GM12873 (cell line): Measurements from ENCODE around the gene MGA.

ENCODE experiments used
- TF ChIP-seq, protein P1 (sequence below): IDR thresholded peaks from 2 replicates; pipeline ENCODE4 v1.5.1; 2012; ENCODE audit warnings: low read depth, mild to moderate bottlenecking, moderate library complexity, low read length, control low read depth; ENCODE audit not compliant: insufficient read depth; ENCODE audit errors: missing control alignments

Gene MGA

GRCh38 chr15:41656188-41656587 lies 4.0 kb upstream of the MGA start:
- TF ChIP-seq, protein P1, sequence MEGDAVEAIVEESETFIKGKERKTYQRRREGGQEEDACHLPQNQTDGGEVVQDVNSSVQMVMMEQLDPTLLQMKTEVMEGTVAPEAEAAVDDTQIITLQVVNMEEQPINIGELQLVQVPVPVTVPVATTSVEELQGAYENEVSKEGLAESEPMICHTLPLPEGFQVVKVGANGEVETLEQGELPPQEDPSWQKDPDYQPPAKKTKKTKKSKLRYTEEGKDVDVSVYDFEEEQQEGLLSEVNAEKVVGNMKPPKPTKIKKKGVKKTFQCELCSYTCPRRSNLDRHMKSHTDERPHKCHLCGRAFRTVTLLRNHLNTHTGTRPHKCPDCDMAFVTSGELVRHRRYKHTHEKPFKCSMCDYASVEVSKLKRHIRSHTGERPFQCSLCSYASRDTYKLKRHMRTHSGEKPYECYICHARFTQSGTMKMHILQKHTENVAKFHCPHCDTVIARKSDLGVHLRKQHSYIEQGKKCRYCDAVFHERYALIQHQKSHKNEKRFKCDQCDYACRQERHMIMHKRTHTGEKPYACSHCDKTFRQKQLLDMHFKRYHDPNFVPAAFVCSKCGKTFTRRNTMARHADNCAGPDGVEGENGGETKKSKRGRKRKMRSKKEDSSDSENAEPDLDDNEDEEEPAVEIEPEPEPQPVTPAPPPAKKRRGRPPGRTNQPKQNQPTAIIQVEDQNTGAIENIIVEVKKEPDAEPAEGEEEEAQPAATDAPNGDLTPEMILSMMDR = no peak

GRCh38 chr15:41658689-41659088 lies 1.5 kb upstream of the MGA start:
- TF ChIP-seq, protein P1 = no peak

DNA sequence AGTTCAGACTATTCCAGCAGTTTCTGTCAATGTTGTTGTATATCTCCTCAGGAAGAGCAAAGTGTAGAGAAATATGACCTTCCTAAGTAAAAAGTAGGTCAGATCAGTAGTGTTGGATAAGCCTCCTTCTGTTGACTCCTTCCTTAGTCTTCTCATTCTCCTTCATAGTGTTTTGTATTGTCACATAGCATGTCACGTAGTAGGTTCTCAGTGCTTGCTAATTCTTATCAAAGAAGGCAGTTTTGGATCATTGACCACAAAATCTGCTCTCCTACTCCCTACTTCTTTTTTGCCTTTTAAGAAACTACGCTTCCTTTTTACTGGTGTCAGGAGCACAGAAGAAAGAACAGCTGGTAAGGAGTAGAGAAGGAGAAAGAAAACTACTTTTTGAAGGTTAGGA lies 1.0 kb upstream of the MGA start:
- TF ChIP-seq, protein P1 = no peak

DNA sequence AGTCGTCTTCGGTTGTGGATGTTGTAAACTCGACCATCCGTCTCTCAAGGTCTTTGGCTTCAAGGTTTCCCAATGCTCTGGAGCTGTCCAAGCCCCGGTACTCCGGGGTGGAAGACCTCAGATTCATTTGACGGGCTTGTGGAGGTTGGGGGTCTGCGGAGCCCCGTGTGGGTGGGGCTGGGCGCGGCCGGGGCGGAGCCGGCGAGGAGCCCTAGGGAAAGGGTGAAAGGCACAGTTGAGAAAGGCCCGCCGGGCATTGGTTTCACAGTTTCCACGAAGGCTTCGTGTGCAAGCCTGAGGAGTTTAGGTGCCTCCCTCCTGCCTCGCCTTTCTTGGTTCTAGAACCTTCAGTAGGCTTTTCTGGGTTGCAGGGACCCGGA lies 360 bp upstream of the MGA start:
- TF ChIP-seq, protein P1 = no peak

- TF ChIP-seq, protein P1 = peak; percentile 5
These were observed 893 bp downstream of the MGA start for GRCh38 chr15:41661078-41661517.

DNA sequence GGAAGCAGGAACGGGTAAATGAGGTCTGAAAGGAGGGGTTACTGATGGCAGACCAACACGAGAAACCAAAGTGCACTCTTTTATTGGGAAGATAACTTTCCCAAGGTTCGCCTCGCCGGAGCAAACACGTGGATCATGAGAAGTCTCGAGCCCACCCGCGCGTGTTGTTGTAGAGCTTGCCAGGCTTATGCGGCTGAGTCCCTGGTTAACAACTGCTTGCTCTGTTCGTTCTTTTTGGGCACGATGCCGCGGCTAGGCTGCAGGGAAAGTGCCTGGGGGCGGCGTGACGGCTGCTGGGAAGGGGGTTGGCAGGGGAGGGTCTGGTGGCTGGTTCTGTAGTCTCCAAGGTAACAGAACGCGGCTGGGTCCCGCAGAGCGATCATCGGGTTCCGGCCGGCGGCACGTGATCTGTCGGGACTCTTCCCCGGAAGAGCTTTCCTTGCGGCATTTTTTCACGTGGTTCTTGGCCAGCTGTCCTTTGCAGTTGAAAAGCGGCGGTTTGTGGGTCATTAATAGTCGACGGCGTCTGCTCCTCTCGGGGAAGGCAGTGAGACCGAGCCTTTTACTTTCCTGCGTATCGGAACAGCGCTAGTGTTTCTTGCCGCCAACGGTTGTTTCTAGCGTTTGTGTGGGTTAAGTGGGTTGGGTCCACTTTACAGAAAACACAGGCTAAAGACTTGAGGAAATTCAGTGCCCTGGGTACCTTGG lies 1.5 kb downstream of the MGA start:
- TF ChIP-seq, protein P1 = no peak

DNA sequence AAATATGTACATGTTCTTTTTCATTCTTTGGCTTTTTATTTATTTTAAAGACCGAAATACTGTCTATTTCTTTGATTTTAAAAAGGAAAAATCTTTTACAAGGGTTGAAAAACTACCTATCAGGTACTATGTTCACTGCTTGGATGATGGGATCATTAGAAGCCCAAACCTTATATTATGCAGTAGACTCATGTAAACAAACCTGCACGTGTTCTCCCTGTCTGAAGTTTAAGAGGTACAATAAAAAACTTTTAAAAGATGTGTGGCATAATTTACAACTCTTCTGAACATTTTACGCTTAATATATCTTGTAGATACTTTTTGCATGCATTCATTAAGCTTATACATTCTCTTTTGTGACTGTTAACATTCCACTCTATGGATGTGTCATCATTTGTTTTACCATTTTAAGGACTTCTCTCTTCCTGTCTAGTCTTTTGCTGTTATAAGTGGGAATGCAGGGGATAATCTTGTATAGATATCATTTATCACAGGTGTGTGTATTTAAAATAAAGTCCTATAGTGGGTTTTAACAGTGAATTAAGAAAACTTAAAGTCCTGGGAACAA lies 6.2 kb downstream of the MGA start:
- TF ChIP-seq, protein P1 = no peak
